HepG2 (cell line): Measurements from ENCODE around the gene PIM1. TPM values are rescaled to one million over a fixed set of nuclear protein-coding genes. Genes with fewer than 3 reads are reported as not detected.

Experiments
- ATF1 ChIP-seq: IDR thresholded peaks from 2 replicates; pipeline ENCODE4 v1.6.1; 2016; ENCODE audit warnings: mild to moderate bottlenecking, control low read depth
- CEBPG ChIP-seq: IDR thresholded peaks from 2 replicates; pipeline ENCODE4 v1.6.1; 2016
- HIC2 ChIP-seq: sonication (generic); formaldehyde crosslinking; IDR thresholded peaks from 2 replicates; pipeline ENCODE4 v1.9.0; 2022; ENCODE audit warnings: low read depth, missing genetic modification reagents
- HINFP ChIP-seq: sonication (generic); formaldehyde crosslinking; IDR thresholded peaks from 2 replicates; pipeline ENCODE4 v1.4.0; 2020; ENCODE audit warnings: low read depth, mild to moderate bottlenecking, missing genetic modification reagents
- RARA ChIP-seq: IDR thresholded peaks from 2 replicates; pipeline ENCODE4 v1.6.1; 2016; ENCODE audit warnings: missing genetic modification reagents, missing compliant biosample characterization
- RFXAP ChIP-seq: sonication (generic); formaldehyde crosslinking; IDR thresholded peaks from 2 replicates; pipeline ENCODE4 v1.4.0; 2020; ENCODE audit warnings: missing genetic modification reagents, borderline replicate concordance
- RNF219 ChIP-seq: sonication (generic); formaldehyde crosslinking; IDR thresholded peaks from 2 replicates; pipeline ENCODE4 v1.5.0; 2020; ENCODE audit warnings: mild to moderate bottlenecking, missing genetic modification reagents
- SETDB1 ChIP-seq: sonication (generic); formaldehyde crosslinking; IDR thresholded peaks from 2 replicates; pipeline ENCODE4 v1.5.1; 2020; ENCODE audit warnings: missing genetic modification reagents, mild to moderate bottlenecking, borderline replicate concordance
- SNAPC4 ChIP-seq: sonication (generic); formaldehyde crosslinking; IDR thresholded peaks from 2 replicates; pipeline ENCODE4 v1.4.0; 2020; ENCODE audit warnings: mild to moderate bottlenecking, missing genetic modification reagents
- THAP11 ChIP-seq: IDR thresholded peaks from 2 replicates; pipeline ENCODE4 v1.6.1; 2016; ENCODE audit warnings: missing biosample characterization, missing genetic modification reagents
- ZBTB10 ChIP-seq: sonication (generic); formaldehyde crosslinking; IDR thresholded peaks from 2 replicates; pipeline ENCODE4 v1.4.0; 2020; ENCODE audit warnings: missing genetic modification reagents, borderline replicate concordance
- ZBTB42 ChIP-seq: sonication (generic); formaldehyde crosslinking; IDR thresholded peaks from 2 replicates; pipeline ENCODE4 v1.5.0; 2020; ENCODE audit warnings: mild to moderate bottlenecking, missing genetic modification reagents
- ZNF451 ChIP-seq: sonication (generic); formaldehyde crosslinking; IDR thresholded peaks from 2 replicates; pipeline ENCODE4 v1.5.0; 2020; ENCODE audit warnings: mild to moderate bottlenecking, missing genetic modification reagents
- ZNF562 ChIP-seq: sonication (generic); formaldehyde crosslinking; IDR thresholded peaks from 2 replicates; pipeline ENCODE4 v1.8.0; 2022; ENCODE audit warnings: missing genetic modification reagents, borderline replicate concordance
- ZNF792 ChIP-seq: IDR thresholded peaks from 2 replicates; pipeline ENCODE4 v1.6.1; 2016
- polyA plus RNA-seq, 8 experiments: library from polyadenylated mRNA; depleted of rRNA in 3 of 8; stranded (reverse) in 7 of 8; unstranded in 1 of 8; fragments of >200 nt; fragmentation: Illumina TruSeq in 4 of 8; extraction: Trizol in 4 of 8; gene quantifications; 2 replicates each; pipeline versions ENCODE4 v1.2.1 to v1.2.3, GENCODE V29; 2011 to 2016; ENCODE audit warnings: low read depth in 4 of 8, missing spikeins in 1 of 8, mixed read lengths in 1 of 8; ENCODE audit not compliant: insufficient read depth in 1 of 8
- total RNA-seq, 5 experiments: library from RNA; depleted of rRNA; stranded (reverse); fragments of >200 nt; fragmentation: Illumina TruSeq; extraction: Trizol; gene quantifications; 2 replicates each; pipeline ENCODE4 v1.2.3, GENCODE V29; 2016; ENCODE audit warnings: low read depth in 1 of 5

Gene PIM1
- total and polyA plus RNA-seq, 2 of the 13 experiments (the other 11 are each of a cell fraction or from before 2014, with no cell fraction given), result 29.4 to 117 TPM

- TF ChIP-seq HIC2 (CRISPR knock-in tag), result no peak
- TF ChIP-seq HINFP (CRISPR knock-in tag), result 0 out of 2 replicates have a peak, but pooled peaks have one; percentile 80
- no peak for TF ChIP-seq RNF219 (CRISPR knock-in tag)
- no peak for TF ChIP-seq RARA (CRISPR knock-in tag)
- 0 out of 2 replicates have a peak, but pooled peaks have one; percentile 22 for TF ChIP-seq THAP11 (CRISPR knock-in tag)
- TF ChIP-seq ZBTB10 (CRISPR knock-in tag), result no peak
- no peak for TF ChIP-seq ZBTB42
- TF ChIP-seq SETDB1 (CRISPR knock-in tag), result no peak
- no peak; the same call in 1 of the 2 replicates for TF ChIP-seq RFXAP (CRISPR knock-in tag)
- peak; percentile 47 for TF ChIP-seq CEBPG (CRISPR knock-in tag)
- TF ChIP-seq ZNF451 (CRISPR knock-in tag), result peak; percentile 95
- TF ChIP-seq ATF1 (CRISPR knock-in tag), result no peak
- no peak for TF ChIP-seq ZNF562 (CRISPR knock-in tag)
- TF ChIP-seq SNAPC4, result 0 out of 2 replicates have a peak, but pooled peaks have one; percentile 71
- 0 out of 2 replicates have a peak, but pooled peaks have one; percentile 15 for TF ChIP-seq ZNF792 (CRISPR knock-in tag)
Measured at GRCh38 chr6:37222125-37222967, 52.4 kb downstream of the PIM1 start (continued).
